Activated CD4-positive, alpha-beta T cell treated with anti-CD3 and anti-CD28 coated beads, Interleukin-2, amount 50 U/mL, for 24 hours (primary cell): ENCODE results near the gene CTU2.

ENCODE experiments used
- DNase-seq, 2 donors: peaks; one replicate each; pipeline ENCODE4 v3.0.0-alpha.2; 2020; ENCODE audit warnings: low read depth in 1 of 2, low spot score in 1 of 2

CTU2 gene

GRCh38 chr16:88713568-88714419 is 7.5 kb downstream of the CTU2 start:
- no peak for DNase-seq

- no peak for DNase-seq
Measured at GRCh38 chr16:88714420-88715302, 8.4 kb downstream of the CTU2 start.

GRCh38 chr16:88715312-88716190 is 9.2 kb downstream of the CTU2 start:
- no peak for DNase-seq

GRCh38 chr16:88716201-88716600 is 9.9 kb downstream of the CTU2 start:
- no peak for DNase-seq

- DNase-seq, result no peak
Measured at GRCh38 chr16:88716601-88717001, 10.3 kb downstream of the CTU2 start.

- DNase-seq, result no peak
Measured at GRCh38 chr16:88718178-88718577, 11.9 kb downstream of the CTU2 start.

GRCh38 chr16:88719267-88719932 is 13.1 kb downstream of the CTU2 start:
- no peak for DNase-seq

GRCh38 chr16:88719933-88720296 is 13.6 kb downstream of the CTU2 start:
- no peak for DNase-seq

- no peak for DNase-seq
Measured at GRCh38 chr16:88720396-88720970, 14.2 kb downstream of the CTU2 start.

- DNase-seq, result no peak
Measured at GRCh38 chr16:88721236-88721635, 14.9 kb downstream of the CTU2 start.

GRCh38 chr16:88721815-88722755 is 15.8 kb downstream of the CTU2 start:
- no peak for DNase-seq

GRCh38 chr16:88722784-88723506 is 16.6 kb downstream of the CTU2 start:
- DNase-seq, result no peak

GRCh38 chr16:88723507-88723887 is 17.2 kb downstream of the CTU2 start:
- no peak for DNase-seq

- no peak for DNase-seq
Measured at GRCh38 chr16:88723911-88724310, 17.6 kb downstream of the CTU2 start.

GRCh38 chr16:88724855-88725555 is 18.7 kb downstream of the CTU2 start:
- DNase-seq, result no peak

GRCh38 chr16:88725609-88726407 is 19.5 kb downstream of the CTU2 start:
- DNase-seq, result no peak

- DNase-seq, result no peak
Measured at GRCh38 chr16:88726408-88726749, 20.1 kb downstream of the CTU2 start.
